GM12892 (cell line): ENCODE measurements around the gene ZCCHC4.

Source experiments
- POLR2A ChIP-seq: IDR thresholded peaks from 2 replicates; pipeline ENCODE4 v1.6.1; 2011; ENCODE audit warnings: low read depth, low read length, control low read depth
- POLR2AphosphoS5 ChIP-seq: IDR thresholded peaks from 2 replicates; pipeline ENCODE4 v1.6.1; 2011; ENCODE audit warnings: low read depth, low read length, control low read depth

- TF ChIP-seq POLR2AphosphoS5 (no peak), POLR2A (no peak)
These were observed 34.3 kb downstream of the ZCCHC4 start for GRCh38 chr4:25346913-25347312.
